Sigmoid colon (tissue), 4 donors: ENCODE measurements around the gene ENTR1.

ENCODE experiments used
- POLR2A ChIP-seq, 2 donors: fragments of 450-650 bp; IDR thresholded peaks; one replicate each; pipeline ENCODE4 v1.6.1; 2016; ENCODE audit warnings: antibody characterized with exemption in 2 of 2, mild to moderate bottlenecking in 2 of 2, moderate library complexity in 2 of 2
- POLR2AphosphoS5 ChIP-seq, 4 donors: sonication (generic); formaldehyde crosslinking; IDR thresholded peaks; one replicate each; pipeline ENCODE4 v1.6.1; 2017; ENCODE audit warnings: antibody characterized with exemption in 4 of 4
- TF ChIP-seq, protein P1 (sequence below), 4 experiments: fragments of 450-650 bp in 3 of 4; fragments of 200-600 bp in 1 of 4; IDR thresholded peaks; one replicate each; pipeline ENCODE4 v1.5.1; 2016 to 2019; ENCODE audit warnings: antibody characterized with exemption in 4 of 4, mild to moderate bottlenecking in 3 of 4, moderate library complexity in 2 of 4

- TF ChIP-seq POLR2A (IDR thresholded peaks at IDR 0.05), result no peak
- TF ChIP-seq, protein P1, sequence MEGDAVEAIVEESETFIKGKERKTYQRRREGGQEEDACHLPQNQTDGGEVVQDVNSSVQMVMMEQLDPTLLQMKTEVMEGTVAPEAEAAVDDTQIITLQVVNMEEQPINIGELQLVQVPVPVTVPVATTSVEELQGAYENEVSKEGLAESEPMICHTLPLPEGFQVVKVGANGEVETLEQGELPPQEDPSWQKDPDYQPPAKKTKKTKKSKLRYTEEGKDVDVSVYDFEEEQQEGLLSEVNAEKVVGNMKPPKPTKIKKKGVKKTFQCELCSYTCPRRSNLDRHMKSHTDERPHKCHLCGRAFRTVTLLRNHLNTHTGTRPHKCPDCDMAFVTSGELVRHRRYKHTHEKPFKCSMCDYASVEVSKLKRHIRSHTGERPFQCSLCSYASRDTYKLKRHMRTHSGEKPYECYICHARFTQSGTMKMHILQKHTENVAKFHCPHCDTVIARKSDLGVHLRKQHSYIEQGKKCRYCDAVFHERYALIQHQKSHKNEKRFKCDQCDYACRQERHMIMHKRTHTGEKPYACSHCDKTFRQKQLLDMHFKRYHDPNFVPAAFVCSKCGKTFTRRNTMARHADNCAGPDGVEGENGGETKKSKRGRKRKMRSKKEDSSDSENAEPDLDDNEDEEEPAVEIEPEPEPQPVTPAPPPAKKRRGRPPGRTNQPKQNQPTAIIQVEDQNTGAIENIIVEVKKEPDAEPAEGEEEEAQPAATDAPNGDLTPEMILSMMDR (IDR thresholded peaks at IDR 0.05), result no peak
- no peak for TF ChIP-seq POLR2AphosphoS5 (IDR thresholded peaks at IDR 0.05)
Measured at GRCh38 chr9:136377341-136378169, 32.9 kb downstream of the ENTR1 start.
